HT1080 (cell line): ENCODE results near the gene MARK1. TPM values are rescaled to one million over a fixed set of nuclear protein-coding genes. Genes with fewer than 3 reads are reported as not detected.
"Not testable (repeated sequence)": the region's sequence is repeated elsewhere in the genome, so short reads cannot be mapped to it uniquely, and the experiment has no call there.

Source experiments
- DNase-seq: peaks from one replicate; pipeline ENCODE4 v3.0.0-alpha.2; 2015; ENCODE audit warnings: low read depth
- total RNA-seq: library from RNA; depleted of rRNA; stranded (reverse); fragments of >200 nt; shearing (Covaris generic); gene quantifications from 2 replicates; pipeline ENCODE4 v1.2.3, GENCODE V29; 2014

MARK1 gene
- total RNA-seq, 1 experiment from 2014 or later: 3.1 TPM

DNA sequence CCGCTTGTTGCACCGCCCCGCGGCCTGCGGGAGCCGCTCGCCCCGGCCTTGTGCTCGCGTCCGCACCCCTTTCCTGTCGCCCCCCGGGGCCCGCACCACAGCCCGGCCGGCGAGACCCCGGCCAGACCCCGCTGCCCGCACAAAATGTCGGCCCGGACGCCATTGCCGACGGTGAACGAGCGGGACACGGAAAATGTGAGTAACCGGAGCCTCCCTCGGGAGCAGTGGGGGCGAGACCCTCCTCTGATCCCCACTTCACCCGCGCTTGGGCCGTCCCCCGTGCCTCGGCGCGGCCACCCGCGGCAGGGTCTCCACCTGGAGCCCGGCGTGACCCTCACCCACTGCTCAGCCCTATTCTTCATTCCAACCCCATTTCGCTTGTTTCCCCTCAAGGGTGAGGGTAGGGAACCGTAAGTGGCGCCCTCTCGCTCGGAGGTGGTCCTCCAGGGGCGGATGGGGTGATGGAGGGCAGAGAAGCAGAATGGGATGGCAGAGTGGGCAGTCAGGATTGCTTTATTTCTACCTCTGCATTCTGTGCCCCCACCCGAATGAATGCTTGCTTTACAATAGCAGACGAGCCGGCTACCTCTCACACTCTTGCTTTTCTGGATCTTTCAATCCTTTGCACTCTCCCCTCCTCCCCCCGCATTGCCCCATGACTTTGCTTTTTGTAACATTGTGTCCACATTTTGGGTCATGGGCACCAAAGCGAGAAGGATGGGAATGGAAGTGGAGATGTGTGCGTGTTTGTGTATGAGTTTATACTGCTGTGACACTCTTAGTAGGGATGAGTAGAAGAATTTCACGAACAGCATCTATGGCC lies 954 bp downstream of the MARK1 start:
- DNase-seq: peak; percentile 9

DNA sequence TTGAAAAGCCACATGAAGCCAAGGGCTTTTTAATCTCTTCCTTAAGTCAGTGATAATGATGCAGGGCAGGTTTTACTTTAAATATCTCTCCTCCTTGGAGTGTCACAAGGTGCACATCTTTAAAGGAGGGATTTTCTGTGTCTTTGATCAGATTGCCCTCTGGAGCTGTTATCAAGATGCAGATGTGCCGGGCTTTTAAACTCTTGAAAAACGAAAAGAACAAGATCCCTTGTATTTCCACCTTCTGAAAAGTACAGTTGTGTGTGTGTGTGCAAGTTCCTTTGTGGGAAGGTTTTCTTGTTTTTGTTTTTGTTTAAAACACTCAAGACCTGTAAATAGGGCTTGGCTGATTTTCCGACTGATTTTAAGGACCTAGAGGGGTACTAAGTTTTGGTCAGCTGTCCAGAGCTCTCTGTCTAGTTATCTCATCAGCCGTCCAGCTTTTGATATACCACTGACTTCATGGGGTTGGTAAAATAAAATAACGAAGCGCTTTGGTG lies 1.6 kb downstream of the MARK1 start:
- no peak for DNase-seq

DNA sequence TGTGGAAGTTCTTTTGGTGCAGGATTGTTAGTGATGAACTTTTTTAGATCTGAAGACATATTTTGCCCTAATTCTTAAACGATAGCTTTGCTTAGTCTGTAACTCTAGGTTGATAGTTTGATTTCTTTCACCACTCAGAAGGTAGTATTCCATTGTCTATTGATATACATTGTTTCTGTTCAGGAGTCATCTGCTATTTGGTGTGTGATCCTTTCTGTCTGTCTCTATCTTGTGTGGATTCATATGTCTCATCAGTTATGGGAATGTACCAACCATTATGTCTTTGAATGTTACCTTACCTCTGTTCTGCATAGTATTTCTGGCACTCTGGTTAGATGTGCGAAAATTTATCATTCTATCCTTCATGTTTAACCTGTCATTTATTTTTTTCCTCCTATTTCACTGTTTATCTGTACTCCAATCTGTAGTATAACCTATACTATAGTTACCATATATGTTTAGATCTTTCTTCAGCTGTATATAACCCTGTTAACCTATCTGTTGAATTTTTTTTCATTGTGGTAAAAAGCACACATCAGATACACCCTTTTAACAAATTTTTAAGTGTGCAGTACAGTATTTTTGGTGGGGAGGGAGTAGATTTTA lies 5.7 kb downstream of the MARK1 start:
- no peak for DNase-seq

DNA sequence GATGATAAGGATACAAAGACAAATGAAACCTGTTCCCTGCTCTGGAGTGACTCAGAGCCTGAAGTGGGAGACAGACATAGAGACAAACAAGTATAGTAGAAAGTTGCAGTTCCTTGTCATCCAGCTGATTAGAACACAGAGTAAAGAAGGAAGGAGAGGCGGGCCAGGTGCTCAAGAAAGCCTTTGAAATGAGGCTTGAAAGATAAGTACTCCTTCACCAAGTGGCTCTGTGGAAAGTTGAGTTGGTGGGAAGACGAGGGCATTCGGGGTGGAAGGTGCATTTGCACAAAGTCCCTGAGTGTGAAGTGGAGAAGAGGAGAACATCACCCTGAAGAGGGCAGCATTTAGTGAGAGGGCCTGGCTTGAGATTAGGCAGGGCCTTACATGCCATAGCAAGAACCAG lies 17.0 kb downstream of the MARK1 start:
- peak; percentile 21 for DNase-seq

DNA sequence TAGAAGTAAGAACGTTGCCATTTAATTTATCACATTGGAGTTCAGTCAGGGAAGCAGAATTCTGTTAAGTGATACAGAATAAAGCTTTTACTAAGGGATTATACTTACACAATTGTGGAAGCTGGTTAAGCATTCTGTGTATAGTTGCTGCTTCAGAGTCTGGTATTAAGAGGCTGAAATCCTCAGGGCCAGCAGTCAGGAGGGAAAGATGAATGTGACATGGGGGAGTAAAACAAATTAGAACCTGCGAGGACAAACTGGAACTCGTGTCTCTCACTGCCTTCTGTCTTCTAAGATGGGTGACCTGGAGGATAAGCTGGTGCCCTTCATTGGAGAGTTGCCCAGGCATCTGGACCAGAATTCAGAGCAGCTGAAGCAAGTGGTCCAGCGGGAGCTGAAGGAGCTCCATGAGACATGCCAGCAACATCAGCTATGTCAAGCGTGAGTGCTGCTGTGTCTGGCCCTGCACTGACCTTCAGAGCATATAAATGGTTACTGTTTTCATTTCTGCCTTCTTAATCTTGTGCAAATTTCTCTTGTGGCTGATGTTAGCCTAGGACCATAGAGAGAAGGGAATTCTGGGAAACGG lies 23.0 kb downstream of the MARK1 start:
- DNase-seq: no peak

DNA sequence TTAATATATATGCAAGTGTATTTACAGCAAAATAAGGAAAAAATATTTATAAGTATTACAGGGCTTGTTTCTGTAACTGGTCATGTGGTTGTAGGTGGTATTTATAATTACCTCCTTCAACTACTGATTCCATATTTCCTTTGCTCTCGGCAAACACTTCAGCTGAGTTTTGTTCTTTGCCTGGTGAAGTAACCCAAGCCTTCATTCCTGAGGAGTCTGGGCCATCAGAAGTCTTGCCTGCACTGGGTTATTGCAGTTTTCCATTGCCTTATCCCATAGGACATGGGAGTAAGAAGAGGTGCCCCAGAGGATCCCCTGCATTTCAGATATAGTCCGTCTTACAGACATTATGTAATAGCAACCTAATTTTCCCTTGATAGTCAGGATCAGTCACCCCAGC lies 23.8 kb downstream of the MARK1 start:
- no peak for DNase-seq

DNA sequence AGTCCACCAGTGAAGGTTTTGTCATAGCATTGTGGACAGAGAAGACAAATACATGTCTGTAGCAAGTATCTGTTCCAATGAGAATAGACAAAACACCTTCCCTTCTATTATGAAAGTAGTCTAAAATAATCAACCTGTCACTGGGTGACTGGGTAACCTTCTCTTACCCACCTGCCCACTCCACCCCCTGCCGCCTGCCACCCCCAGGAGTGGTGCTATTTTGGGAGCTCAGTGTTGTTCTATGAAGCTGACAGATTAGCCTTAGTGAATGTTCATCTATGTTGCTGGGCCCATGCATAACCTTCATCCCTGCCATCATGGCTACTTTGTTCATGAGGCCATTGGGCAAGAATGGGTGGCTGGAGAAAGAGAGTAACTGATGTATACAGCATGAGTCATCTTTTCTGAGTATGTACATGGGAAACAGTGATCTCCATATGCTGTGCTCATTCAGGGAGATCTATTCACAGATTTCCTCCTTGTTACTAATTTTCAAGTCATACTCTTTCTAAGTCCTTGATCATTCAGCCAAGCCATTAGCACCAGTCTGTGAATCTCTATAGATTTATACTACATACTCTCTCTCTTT lies 24.8 kb downstream of the MARK1 start:
- DNase-seq: peak; percentile 58

DNA sequence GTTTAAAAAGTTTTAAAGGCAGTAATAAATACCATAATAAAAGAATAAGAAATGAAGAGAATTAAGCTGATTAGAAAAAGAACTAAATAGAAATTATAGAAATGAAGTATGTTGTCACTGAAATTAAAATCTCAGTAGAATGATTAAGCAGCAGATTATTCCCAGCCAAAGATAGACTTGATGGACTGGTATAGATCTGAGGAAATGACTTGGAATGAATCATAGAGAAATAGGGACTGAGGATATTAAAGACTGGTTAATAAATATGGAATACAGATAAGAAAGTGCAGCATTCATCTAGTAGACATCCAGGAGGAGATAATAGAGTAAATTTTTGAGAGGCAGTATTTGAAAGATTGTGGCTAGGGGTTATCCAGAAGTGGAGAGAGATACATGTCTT lies 28.7 kb downstream of the MARK1 start:
- no peak for DNase-seq

DNA sequence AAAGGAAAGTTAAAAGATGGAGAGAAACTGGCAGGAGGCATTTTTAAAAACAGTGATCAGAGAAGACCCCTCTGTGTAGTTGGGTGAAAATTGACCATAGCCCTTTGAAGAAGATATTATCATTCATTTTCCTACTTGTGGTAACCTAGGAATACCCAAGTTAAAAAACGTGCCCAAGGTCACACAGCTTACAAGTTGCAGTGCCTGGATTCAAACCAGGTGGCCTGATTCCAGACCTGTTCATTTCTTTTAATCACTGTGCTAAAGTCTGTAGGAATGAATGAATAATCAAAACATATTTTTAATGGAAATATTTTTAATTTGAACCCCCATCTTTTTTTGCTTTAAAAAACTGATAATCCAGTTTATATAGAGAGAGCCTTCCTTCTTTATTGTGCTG lies 35.6 kb downstream of the MARK1 start:
- no peak for DNase-seq

DNA sequence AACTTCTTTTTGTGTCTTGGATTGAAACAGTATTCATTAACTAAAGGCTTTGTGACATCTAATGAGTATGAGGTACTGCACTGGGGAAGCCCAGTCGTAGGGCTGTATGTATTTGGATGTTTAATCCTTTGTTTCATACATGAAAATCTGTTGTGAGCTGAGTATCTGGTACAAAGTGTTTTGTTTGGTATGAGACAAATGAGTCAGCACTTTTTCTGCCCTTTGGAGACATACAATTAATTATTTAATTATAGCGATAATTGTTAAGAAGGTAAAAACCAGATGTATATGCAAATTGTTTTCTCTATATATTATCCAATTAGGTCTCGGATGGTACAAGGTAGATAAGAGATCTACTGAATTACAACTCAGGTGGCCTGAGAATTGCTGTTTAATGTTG lies 36.3 kb downstream of the MARK1 start:
- no peak for DNase-seq

DNA sequence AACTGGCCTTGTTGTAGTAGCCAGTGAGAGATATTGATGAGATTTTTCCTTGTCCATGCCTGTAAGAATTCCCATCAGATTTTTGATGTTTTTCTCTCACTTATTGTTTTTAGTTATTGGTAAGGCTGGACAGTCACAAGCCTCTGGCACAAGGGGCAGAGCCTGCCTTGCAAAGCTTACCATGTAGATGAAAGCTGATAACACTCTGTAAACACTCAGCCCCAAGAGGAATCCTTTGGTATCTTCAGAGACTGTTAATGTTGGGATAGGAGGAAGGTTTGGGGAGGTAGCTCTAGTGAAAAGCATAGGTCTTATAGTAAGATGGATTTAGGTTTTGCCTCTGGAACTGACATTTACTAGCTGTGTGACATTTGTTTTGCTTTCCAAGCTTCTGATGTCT lies 37.7 kb downstream of the MARK1 start:
- no peak for DNase-seq

DNA sequence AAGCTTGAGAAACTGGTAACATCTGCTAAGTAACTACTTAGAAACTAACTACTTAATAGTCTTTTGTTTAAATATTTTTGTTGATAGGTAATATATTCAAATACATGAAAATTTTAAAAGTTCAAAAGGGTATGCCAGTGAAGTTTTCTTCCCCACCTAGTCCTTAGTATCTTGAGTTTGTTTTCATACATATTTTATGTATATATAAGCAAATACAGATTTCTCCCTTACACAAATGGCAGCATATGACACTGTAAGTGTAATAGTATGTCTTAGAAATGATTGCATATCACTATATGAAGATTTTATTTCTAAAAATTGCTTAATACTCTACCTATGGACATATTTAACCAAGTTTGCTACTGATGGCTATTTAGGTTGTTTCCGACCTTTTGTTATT lies 38.9 kb downstream of the MARK1 start:
- no peak for DNase-seq

DNA sequence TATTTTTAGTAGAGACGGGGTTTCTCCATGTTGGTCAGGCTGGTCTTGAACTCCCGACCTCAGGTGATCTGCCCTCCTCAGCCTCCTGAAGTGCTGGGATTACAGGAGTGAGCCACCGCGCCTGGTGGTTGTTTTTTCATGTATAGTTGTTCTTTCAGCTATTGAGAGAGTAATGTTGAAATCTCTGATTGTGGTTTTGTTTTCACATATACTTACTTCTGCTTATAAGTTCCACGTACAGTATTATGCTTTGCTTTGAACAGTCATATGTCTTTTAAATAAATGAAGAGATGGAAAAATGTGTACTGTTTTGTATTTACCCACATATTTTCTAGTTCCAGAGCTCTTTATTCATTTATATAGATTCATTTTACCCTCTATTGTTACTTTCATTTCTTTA lies 44.5 kb downstream of the MARK1 start:
- DNase-seq: no peak

DNA sequence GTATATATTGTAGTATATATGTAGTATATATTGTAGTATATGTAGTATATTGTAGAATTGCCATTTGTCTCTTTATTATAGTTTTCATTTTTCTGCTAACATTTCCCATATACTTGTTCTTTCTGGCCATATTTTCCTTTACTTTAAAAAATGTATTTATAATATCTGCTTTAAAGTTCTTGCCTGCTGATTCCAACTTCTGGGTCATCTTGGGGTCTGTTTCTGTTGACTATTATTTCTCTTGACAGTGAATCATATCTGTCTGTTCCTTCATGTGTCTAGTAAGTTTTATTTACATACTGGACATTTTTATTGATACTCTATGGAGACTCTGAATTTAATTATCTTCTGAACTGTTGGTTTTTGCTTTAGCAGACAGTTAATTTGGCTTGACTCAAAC lies 45.9 kb downstream of the MARK1 start:
- no peak for DNase-seq

DNA sequence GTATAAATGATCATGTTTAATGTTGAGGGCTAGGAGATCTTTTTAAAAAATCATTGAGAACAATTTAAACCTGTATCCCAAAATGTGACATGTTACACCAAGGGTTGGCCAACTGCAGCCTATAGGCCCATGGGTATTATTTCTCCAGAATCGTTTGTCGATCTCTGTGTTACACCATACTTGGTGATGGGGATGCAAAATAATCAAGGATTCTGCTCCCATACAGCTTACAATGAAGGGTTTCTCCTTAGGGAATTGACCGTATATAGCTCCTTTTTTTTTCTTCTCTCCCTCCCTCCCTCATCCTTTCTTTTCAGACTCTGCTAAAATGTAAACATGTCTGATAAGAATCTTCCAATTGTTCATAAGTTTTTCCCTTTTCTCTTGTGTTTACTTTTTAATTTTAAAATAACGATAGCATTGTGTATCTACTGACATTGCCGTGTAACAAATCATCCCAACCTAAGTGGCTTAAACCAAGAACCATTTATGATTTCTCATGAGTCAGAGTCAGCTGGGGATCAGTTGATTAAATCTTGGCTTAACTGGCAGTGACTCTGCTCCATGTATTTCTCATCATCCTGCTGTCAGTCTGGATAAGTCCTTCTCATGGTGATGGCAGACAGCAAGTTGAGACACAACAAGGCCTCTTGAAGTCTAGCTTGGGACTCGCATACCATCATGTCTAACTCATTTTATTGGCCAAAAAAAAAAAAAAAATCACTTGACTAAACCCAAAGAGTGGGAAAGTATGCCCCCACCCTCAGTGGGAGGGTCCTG lies 48.0 kb downstream of the MARK1 start:
- DNase-seq: peak; percentile 24

DNA sequence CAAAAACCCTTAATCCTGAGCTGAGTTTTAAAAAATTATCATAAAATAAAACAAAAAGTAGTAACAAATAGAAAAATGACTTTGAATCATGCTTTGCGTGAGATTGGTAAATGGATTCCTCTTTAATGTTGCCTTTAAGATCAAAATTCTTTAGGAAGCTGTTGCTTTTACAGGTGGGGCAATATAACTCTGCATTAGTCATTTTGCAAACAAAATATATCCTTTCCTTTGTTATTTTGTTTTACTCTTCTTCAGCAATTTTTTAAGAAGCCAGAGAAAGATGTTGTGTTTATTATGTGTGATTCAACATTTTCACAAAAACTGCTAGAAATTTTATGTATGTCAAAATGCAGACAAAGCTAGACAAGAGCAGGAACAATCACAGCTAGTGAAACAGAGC lies 50.0 kb downstream of the MARK1 start:
- DNase-seq: no peak

DNA sequence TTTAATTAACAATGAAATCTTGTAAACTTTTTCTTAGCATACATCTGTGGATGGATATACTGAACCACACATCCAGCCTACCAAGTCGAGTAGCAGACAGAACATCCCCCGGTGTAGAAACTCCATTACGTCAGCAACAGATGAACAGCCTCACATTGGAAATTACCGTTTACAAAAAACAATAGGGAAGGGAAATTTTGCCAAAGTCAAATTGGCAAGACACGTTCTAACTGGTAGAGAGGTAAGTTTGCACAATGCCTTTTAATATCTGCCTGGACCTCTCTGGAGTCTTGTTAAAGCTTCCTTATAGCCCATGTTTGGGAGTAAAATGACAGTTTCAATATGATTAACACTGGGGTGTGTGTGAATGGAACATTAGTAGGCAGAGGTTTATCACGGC lies 51.4 kb downstream of the MARK1 start:
- DNase-seq: no peak

DNA sequence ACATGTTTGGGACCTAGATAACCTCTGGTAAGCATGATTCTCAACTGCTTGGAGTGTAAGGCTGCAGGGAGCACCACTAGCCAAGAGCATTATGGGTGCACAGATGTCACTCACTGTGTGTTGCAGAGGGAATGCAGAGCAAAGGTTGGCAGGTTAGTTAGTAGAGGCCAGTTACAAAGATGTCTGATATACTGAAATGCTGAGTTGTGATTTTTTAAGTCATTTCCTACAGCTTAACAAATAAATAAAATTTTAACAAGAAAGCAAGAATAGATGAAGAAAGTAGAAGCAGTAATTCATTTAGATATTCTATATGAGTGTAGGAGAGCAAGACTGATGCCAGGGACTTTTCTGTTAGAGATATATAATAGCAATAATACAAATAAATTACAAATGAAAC lies 64.8 kb downstream of the MARK1 start:
- DNase-seq: no peak

DNA sequence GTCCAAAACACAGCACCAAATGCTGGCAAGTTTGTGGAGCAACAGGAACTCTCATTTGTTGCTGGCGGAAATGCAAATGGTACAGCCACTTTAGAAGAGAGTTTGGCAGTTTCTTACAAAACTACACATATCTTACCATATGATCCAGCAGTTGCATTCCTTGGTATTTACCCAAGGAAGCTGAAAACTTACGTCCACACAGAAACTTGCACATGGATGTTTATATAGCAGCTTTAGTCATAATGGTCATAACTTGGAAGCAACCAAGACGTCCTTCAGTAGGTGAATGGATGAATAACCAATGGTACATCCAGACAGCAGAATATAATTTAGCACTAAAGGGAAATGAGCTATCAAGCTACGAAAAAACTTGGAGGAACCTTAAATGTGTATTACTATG lies 66.4 kb downstream of the MARK1 start:
- no peak for DNase-seq

DNA sequence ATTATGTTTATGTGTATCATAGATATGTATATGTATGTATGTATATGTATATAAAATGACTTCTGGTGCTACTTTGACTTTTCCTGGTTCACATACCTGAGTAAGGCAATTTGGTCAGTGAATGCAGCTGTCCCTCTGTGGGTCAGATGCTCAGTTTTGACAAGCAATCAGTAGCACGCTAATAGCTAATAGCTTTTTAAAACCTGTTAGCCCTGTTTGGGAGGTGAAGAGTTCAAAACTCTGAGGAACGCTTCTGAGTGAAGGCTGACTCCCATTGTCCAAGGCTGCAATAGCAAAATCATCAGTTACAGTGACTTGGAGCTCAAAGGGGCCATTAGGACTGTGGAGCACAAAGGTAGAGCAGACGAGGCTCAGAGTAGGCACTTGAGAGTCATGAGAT lies 67.2 kb downstream of the MARK1 start:
- no peak for DNase-seq

DNA sequence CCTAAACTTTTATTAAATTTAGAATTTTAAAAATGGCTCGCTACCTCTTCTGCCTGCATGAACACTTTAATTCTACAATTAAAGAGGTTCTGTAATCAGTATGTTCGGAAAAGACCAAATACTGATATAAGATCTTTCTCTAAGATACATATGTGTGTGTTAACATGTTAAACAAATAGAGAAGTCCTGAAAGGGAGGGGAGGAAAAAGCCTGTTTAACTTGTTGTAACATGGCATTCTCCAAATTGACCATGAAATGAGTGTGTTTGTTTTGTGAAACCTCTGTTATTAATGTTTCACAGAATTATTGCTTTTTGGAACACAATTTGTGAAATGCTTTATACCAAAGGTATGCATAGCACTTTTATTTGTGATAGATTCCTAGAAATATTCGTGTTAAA lies 77.0 kb downstream of the MARK1 start:
- DNase-seq: no peak

DNA sequence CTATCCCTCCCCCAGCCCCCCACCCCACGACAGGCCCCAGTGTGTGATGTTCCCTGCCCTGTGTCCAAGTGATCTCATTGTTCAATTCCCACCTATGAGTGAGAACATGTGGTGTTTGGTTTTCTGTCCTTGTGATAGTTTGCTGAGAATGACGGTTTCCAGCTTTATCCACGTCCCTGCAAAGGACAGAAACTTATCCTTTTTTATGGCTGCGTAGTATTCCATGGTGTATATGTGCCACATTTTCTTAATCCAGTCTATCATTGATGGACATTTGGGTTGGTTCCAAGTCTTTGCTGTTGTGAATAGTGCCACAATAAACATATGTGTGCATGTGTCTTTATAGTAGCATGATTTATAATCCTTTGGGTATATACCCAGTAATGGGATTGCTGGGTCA lies 77.7 kb downstream of the MARK1 start:
- not testable (repeated sequence) for DNase-seq
